ENCODE measurements around the gene BNIP2.
A peak's percentile ranks its signal among the peaks of the same experiment; 100 is the strongest.

BNIP2 gene, protein sequence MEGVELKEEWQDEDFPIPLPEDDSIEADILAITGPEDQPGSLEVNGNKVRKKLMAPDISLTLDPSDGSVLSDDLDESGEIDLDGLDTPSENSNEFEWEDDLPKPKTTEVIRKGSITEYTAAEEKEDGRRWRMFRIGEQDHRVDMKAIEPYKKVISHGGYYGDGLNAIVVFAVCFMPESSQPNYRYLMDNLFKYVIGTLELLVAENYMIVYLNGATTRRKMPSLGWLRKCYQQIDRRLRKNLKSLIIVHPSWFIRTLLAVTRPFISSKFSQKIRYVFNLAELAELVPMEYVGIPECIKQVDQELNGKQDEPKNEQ

DNA sequence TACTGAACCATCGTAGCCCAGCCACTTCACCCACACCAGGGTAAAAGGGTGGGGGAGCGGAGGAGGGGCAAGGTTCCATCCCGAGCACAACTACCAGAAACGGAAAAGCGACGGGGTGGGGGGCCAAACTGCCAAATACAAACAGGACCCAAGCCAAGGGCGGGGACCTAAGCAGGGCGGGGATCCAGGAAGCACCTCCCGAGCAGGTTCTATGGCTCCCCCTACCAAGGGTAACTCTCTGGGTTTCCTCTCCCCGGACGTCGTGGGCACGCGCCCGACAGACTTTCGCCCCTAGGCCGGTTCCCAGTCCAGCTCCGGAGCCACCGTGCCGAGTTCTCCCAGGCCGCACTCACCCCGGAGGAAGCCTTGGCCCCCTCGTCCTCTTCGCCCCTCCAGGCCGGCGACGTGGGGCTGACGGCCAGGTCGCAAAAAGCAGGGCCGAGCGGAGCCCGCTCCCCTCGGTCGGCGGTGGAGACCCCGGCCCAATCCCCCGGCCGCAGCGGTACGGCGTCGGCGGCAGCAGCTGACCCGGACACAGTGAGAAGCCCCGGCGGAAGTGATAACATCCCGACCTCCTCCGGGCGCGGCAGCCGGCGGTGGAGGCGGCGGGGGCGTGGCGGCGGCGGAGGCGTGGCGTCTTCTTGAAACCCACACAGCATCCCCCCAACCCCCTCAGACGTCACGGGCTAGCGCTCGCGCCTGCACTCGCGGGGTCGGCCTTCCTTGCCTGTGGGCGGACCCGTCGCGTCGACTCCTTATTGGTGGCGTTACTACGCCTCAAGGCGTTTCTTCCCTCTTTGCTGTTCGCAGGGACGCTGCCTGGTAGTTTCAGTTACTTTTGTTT lies at the start of gene BNIP2:
Gene BNIP2, minus strand, starts transcription at position 539 of the 844 bp plus-strand sequence. CDS start 6,863 bp downstream, outside the sequence.
- in situ Hi-C loops (cut with HindIII; ENCODE audit: low pct_ligation_motif_present, low sequenced_read_pairs), result no loop called here
- no peaks in the 10 kb centered on the region for H3K27me3 ChIP-seq (replicated peaks)
- TF ChIP-seq, protein P1, sequence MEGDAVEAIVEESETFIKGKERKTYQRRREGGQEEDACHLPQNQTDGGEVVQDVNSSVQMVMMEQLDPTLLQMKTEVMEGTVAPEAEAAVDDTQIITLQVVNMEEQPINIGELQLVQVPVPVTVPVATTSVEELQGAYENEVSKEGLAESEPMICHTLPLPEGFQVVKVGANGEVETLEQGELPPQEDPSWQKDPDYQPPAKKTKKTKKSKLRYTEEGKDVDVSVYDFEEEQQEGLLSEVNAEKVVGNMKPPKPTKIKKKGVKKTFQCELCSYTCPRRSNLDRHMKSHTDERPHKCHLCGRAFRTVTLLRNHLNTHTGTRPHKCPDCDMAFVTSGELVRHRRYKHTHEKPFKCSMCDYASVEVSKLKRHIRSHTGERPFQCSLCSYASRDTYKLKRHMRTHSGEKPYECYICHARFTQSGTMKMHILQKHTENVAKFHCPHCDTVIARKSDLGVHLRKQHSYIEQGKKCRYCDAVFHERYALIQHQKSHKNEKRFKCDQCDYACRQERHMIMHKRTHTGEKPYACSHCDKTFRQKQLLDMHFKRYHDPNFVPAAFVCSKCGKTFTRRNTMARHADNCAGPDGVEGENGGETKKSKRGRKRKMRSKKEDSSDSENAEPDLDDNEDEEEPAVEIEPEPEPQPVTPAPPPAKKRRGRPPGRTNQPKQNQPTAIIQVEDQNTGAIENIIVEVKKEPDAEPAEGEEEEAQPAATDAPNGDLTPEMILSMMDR (IDR thresholded peaks at IDR 0.05; ENCODE audit: low read depth, low read length, missing control alignments), result no peak

DNA sequence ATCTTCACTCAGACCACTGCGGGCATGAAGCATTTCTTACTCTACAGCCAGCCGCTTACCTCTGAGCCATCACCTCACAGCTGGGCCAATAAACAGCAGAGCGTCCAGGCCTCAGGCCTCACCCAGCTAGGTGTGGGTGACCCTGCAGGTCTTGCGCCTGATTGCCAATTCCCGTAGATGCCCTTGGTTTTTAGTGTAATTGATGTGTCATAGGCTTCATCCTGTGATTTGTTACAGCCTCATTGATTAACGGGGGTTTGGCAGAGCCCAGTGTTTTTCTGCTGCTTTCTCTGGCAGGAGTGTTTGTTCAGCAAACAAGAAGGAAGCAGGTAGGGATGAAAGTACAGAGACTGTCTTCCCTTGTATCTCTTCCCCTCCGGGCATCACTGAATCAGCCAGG lies 49.6 kb upstream of the BNIP2 start:
- TF ChIP-seq, protein P1 (IDR thresholded peaks at IDR 0.05; ENCODE audit: low read depth, low read length, missing control alignments), result no peak
- H3K27ac ChIP-seq, result no peak overlapping the region
- H3K27me3 ChIP-seq (replicated peaks), result no peaks in the 10 kb centered on the region
- no peak for DNase-seq
- H3K36me3 ChIP-seq (replicated peaks), result no peaks in the 10 kb centered on the region
- H3K4me3 ChIP-seq (ENCODE audit: low read depth, low read length), result no peak overlapping the region
- in situ Hi-C loops (cut with HindIII; ENCODE audit: low pct_ligation_motif_present, low sequenced_read_pairs), result no loop called here

More for the DNA sequence above, at the start of gene BNIP2:
- Histone ChIP-seq H3K27ac (peak within 1 kb of the TSS; percentile 98), H3K4me3 (ENCODE audit: low read depth, low read length) (peak within 1 kb of the TSS; percentile 99), H3K36me3 (replicated peaks) (no peaks in the 10 kb centered on the region)
- DNase-seq, result peak; percentile 99

DNA sequence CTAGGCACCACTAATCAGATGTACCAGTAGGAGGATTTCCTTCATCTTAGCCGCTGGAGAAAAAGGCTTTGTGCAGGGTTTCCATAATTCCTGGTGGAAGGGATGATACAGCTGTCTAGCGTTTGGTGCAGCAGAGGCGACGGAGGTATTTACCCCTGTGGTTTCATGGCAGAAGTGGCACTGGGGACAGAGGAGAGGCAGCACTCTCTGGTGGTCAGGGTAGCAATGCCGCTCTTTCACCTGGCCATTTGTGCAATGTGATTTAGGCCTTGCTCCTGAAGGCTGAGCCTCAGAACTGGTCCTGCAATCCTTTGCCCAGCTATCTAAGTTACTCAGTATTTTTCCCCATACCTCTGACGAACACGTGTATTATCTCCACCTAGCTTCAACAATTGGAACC lies 47.1 kb upstream of the BNIP2 start:
- Histone ChIP-seq H3K36me3 (replicated peaks) (no peaks in the 10 kb centered on the region), H3K27me3 (replicated peaks) (peaks cover 2% of the 10 kb centered on the region), H3K4me3 (ENCODE audit: low read depth, low read length) (no peak overlapping the region), H3K27ac (no peak overlapping the region)
- in situ Hi-C loops (cut with HindIII; ENCODE audit: low pct_ligation_motif_present, low sequenced_read_pairs), result no loop called here
- TF ChIP-seq, protein P1 (IDR thresholded peaks at IDR 0.05; ENCODE audit: low read depth, low read length, missing control alignments), result no peak
- DNase-seq, result no peak

DNA sequence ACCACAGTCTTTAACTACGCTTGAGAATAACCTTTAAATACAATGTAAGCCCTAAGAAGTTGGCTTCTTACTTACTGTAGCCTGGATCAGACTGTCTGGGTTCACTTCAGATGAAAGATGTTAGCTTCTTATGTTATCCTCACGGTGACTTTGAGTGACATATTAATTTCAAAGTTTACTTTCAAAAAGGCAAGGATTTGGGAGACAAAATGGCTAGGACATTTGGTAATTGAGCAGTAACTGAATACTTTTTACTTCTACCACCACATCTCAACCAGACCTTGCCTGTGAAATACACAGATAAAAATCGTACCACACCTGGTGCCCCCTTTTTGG lies 36.0 kb upstream of the BNIP2 start:
- TF ChIP-seq, protein P1 (IDR thresholded peaks at IDR 0.05; ENCODE audit: low read depth, low read length, missing control alignments), result no peak
- no peak overlapping the region for H3K27ac ChIP-seq

DNA sequence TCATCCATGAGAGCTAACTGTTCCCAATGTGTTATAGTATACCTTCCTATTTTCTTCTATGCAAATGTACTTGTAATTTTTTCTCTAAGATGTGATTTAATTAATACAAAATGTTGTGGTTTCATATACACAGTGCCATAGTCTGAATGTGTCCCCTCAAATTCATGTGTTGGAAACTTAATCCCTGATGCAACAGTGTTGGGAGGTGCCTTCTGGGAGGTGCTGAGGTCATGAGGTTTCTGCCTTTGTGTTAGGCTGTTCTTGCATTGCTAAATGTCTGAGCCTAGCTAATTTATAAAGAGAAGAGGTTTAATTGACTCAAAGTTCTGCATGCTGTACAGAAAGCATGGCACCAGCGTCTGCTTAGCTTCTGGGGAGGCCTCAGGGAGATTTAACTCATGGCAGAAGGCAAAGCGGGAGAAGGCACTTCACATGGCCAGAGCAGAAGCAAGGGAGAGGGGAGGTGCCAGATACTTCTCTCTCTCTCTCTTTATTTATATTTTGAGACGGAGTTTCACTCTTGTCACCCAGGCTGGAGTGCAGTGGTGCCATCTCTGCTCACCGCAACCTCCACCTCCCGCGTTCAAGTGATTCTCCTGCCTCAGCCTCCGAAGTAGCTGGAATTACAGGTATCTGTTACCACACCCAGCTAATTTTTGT lies 34.7 kb upstream of the BNIP2 start:
- in situ Hi-C loops (cut with HindIII; ENCODE audit: low pct_ligation_motif_present, low sequenced_read_pairs), result no loop called here
- no peaks in the 10 kb centered on the region for H3K27me3 ChIP-seq (replicated peaks)
- no peak overlapping the region for H3K4me3 ChIP-seq (ENCODE audit: low read depth, low read length)
- DNase-seq, result no peak
- H3K27ac ChIP-seq, result no peak overlapping the region
- TF ChIP-seq, protein P1 (IDR thresholded peaks at IDR 0.05; ENCODE audit: low read depth, low read length, missing control alignments), result no peak
- no peaks in the 10 kb centered on the region for H3K36me3 ChIP-seq (replicated peaks)

More for the DNA sequence above, 36.0 kb upstream of the BNIP2 start:
- no peaks in the 10 kb centered on the region for H3K27me3 ChIP-seq (replicated peaks)
- DNase-seq, result no peak
- in situ Hi-C loops (cut with HindIII; ENCODE audit: low pct_ligation_motif_present, low sequenced_read_pairs), result no loop called here
- H3K4me3 ChIP-seq (ENCODE audit: low read depth, low read length), result no peak overlapping the region
- no peaks in the 10 kb centered on the region for H3K36me3 ChIP-seq (replicated peaks)
